ENCODE results near the gene RGR. TPM values are rescaled to one million over a fixed set of nuclear protein-coding genes. Genes with fewer than 3 reads are reported as not detected.

The RGR gene
- total and polyA plus RNA-seq, 2 donors (not counting 1 experiment from before 2014, with no cell fraction given) = not detected

DNA sequence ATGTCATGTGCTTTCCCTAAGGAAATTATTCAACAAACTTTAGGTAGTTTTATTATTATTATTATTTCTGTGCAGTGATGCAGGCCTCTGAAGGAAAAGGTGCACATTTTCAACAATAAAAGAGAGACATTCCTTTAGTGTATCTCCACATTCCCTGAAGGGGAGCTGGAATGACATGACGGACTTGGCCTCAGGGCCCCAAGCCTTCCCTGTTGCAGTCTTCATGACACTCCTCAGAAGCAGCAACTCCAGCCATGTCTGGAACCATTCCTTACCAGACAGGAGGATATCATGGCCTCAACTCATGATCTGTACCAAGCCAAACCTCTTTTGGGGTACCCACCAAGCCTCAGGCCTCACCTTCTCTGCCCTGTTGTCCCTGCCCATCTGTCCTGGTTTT, 48.3 kb downstream of the RGR start:
- Histone ChIP-seq H2AFZ (ENCODE audit: low read length) (no peak overlapping the region), H3K9me3 (ENCODE audit: control insufficient read depth, insufficient read depth, low read depth, low read length) (no peaks in the 10 kb centered on the region), H3K4me2 (ENCODE audit: extremely low read depth, insufficient read depth, low read length) (no peak overlapping the region), H3K27ac (ENCODE audit: insufficient read depth, low read length) (no peak overlapping the region), H3K27me3 (ENCODE audit: control insufficient read depth, insufficient read depth, low read length) (no peaks in the 10 kb centered on the region), H3K4me1 (ENCODE audit: control insufficient read depth, extremely low read depth, insufficient read depth, low read length) (peaks cover 3% of the 10 kb centered on the region), H3K79me2 (ENCODE audit: control insufficient read depth, insufficient read depth, low read length) (no peaks in the 10 kb centered on the region), H3K4me3 (replicated peaks in 1 of 4; ENCODE audit: control extremely low read depth in 1 of 4, insufficient read depth in 1 of 4, low read depth in 3 of 4, low read length in 4 of 4) (no peak overlapping the region), H4K20me1 (ENCODE audit: control insufficient read depth, extremely low read depth, insufficient read depth, low read length) (no peaks in the 10 kb centered on the region), H3K36me3 (ENCODE audit: control insufficient read depth, insufficient read depth, low read length) (no peaks in the 10 kb centered on the region), H3K9ac (ENCODE audit: insufficient read depth, low read length) (no peak overlapping the region)
- TF ChIP-seq CTCF (conservative IDR thresholded peaks at IDR 0.05 in 1 of 2, IDR thresholded peaks at IDR 0.05 in 1 of 2; ENCODE audit: low read depth in 1 of 2, low read length in 2 of 2) (no peak), EZH2 (IDR thresholded peaks at IDR 0.05; ENCODE audit: low read length, missing control alignments) (no peak)
- DNase-seq (ENCODE audit: low read depth in 2 of 2) = no peak

DNA sequence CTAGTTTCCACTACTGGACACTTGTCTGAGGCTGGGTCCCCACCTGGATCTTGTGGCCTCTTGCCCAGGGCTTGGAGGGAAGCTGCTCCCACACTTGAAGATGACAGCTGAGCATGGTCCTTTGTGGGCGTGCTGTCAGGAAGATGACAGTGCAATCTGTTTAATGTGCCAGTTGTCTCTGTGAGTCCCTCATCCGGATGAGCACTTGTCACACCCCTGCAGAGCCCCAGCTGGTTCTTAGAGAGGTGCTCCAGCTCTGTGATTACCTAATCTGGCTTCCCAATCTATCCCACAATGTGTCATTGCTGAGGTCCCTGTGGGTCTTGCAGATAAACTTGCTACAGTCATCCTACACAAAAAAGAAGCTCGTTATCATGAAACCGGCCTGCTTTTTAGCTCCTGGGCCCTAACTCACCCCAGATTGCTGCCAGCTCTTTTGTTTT, 48.7 kb downstream of the RGR start:
- H3K4me1 ChIP-seq (ENCODE audit: control insufficient read depth, extremely low read depth, insufficient read depth, low read length) = peaks cover 3% of the 10 kb centered on the region
- H3K27ac ChIP-seq (ENCODE audit: insufficient read depth, low read length) = no peak overlapping the region
- no peaks in the 10 kb centered on the region for H4K20me1 ChIP-seq (ENCODE audit: control insufficient read depth, extremely low read depth, insufficient read depth, low read length)
- no peak overlapping the region for H3K4me2 ChIP-seq (ENCODE audit: extremely low read depth, insufficient read depth, low read length)
- H3K79me2 ChIP-seq (ENCODE audit: control insufficient read depth, insufficient read depth, low read length) = no peaks in the 10 kb centered on the region
- no peak for DNase-seq (ENCODE audit: low read depth in 2 of 2)
- no peak overlapping the region for H3K4me3 ChIP-seq (replicated peaks in 1 of 4; ENCODE audit: control extremely low read depth in 1 of 4, insufficient read depth in 1 of 4, low read depth in 3 of 4, low read length in 4 of 4)
- no peaks in the 10 kb centered on the region for H3K9me3 ChIP-seq (ENCODE audit: control insufficient read depth, insufficient read depth, low read depth, low read length)
- no peaks in the 10 kb centered on the region for H3K27me3 ChIP-seq (ENCODE audit: control insufficient read depth, insufficient read depth, low read length)
- TF ChIP-seq EZH2 (IDR thresholded peaks at IDR 0.05; ENCODE audit: low read length, missing control alignments) (no peak), CTCF (conservative IDR thresholded peaks at IDR 0.05 in 1 of 2, IDR thresholded peaks at IDR 0.05 in 1 of 2; ENCODE audit: low read depth in 1 of 2, low read length in 2 of 2) (no peak)
- H2AFZ ChIP-seq (ENCODE audit: low read length) = no peak overlapping the region
- H3K9ac ChIP-seq (ENCODE audit: insufficient read depth, low read length) = no peak overlapping the region
- H3K36me3 ChIP-seq (ENCODE audit: control insufficient read depth, insufficient read depth, low read length) = no peaks in the 10 kb centered on the region

- Histone ChIP-seq H4K20me1 (ENCODE audit: control insufficient read depth, extremely low read depth, insufficient read depth, low read length) (no peaks in the 10 kb centered on the region), H3K9ac (ENCODE audit: insufficient read depth, low read length) (no peak overlapping the region), H3K4me1 (ENCODE audit: control insufficient read depth, extremely low read depth, insufficient read depth, low read length) (peaks cover 3% of the 10 kb centered on the region), H3K4me2 (ENCODE audit: extremely low read depth, insufficient read depth, low read length) (no peak overlapping the region), H3K79me2 (ENCODE audit: control insufficient read depth, insufficient read depth, low read length) (no peaks in the 10 kb centered on the region), H3K27ac (ENCODE audit: insufficient read depth, low read length) (no peak overlapping the region), H3K27me3 (ENCODE audit: control insufficient read depth, insufficient read depth, low read length) (no peaks in the 10 kb centered on the region), H2AFZ (ENCODE audit: low read length) (no peak overlapping the region), H3K36me3 (ENCODE audit: control insufficient read depth, insufficient read depth, low read length) (no peaks in the 10 kb centered on the region), H3K4me3 (replicated peaks in 1 of 4; ENCODE audit: control extremely low read depth in 1 of 4, insufficient read depth in 1 of 4, low read depth in 3 of 4, low read length in 4 of 4) (no peak overlapping the region), H3K9me3 (ENCODE audit: control insufficient read depth, insufficient read depth, low read depth, low read length) (no peaks in the 10 kb centered on the region)
- no peak for TF ChIP-seq CTCF (conservative IDR thresholded peaks at IDR 0.05 in 1 of 2, IDR thresholded peaks at IDR 0.05 in 1 of 2; ENCODE audit: low read depth in 1 of 2, low read length in 2 of 2)
- DNase-seq (ENCODE audit: low read depth in 2 of 2) = no peak
These were observed 50.1 kb downstream of the RGR start for GRCh38 chr10:84294766-84295447.

Data from fibroblast of lung (primary cell).